Natural killer cell (primary cell): ENCODE measurements around the gene RPS6KA5. TPM values are rescaled to one million over a fixed set of nuclear protein-coding genes. Genes with fewer than 3 reads are reported as not detected.
"Not testable (repeated sequence)": the region's sequence is repeated elsewhere in the genome, so short reads cannot be mapped to it uniquely, and the experiment has no call there.

Experiments
- ATAC-seq, 3 donors: fragments of 150-1000 bp in 2 of 3; fragments of 200-7000 bp in 1 of 3; cut with Tn5 transposase; 1 replicate in 1 of 3; 2 replicates in 2 of 3; pipeline ENCODE4 v1.10.0; 2021; ENCODE audit warnings: mild to moderate bottlenecking in 2 of 3, moderate library complexity in 2 of 3
- DNase-seq, 2 donors: peaks; one replicate each; pipeline versions ENCODE4 v3.0.0 to v3.0.0-alpha.2; 2013 to 2021; ENCODE audit warnings: mixed read lengths in 1 of 2
- H3K27ac ChIP-seq: one replicate; pipeline ENCODE4 v1.5.1; 2013; ENCODE audit warnings: mild to moderate bottlenecking, low read length
- H3K27me3 ChIP-seq: one replicate; pipeline ENCODE4 v1.6.1; 2013; ENCODE audit warnings: low read length; ENCODE audit not compliant: control insufficient read depth, insufficient read depth
- H3K36me3 ChIP-seq: one replicate; pipeline ENCODE4 v1.6.1; 2013; ENCODE audit warnings: low read length; ENCODE audit not compliant: control insufficient read depth, insufficient read depth
- H3K4me1 ChIP-seq: one replicate; pipeline ENCODE4 v1.6.1; 2013; ENCODE audit warnings: low read length; ENCODE audit not compliant: control insufficient read depth, insufficient read depth
- H3K4me3 ChIP-seq: one replicate; pipeline ENCODE4 v1.5.1; 2013; ENCODE audit warnings: low read length
- H3K9me3 ChIP-seq: one replicate; pipeline ENCODE4 v1.6.1; 2013; ENCODE audit warnings: low read length; ENCODE audit not compliant: control insufficient read depth, insufficient read depth
- H3K27ac Mint-ChIP-seq, 2 donors: one replicate each; pipeline ENCODE4 v1.8.0; 2022; ENCODE audit warnings: mild to moderate bottlenecking in 2 of 2, mixed read lengths in 2 of 2, moderate library complexity in 1 of 2
- H3K27me3 Mint-ChIP-seq, 2 donors: one replicate each; pipeline ENCODE4 v1.8.0; 2022; ENCODE audit warnings: low read depth in 2 of 2, mixed read lengths in 2 of 2
- H3K36me3 Mint-ChIP-seq: one replicate; pipeline ENCODE4 v1.8.0; 2022; ENCODE audit warnings: mixed read lengths
- H3K4me1 Mint-ChIP-seq, 2 donors: one replicate each; pipeline ENCODE4 v1.8.0; 2022; ENCODE audit warnings: mixed read lengths in 2 of 2
- H3K4me3 Mint-ChIP-seq: one replicate; pipeline ENCODE4 v1.8.0; 2022; ENCODE audit warnings: mild to moderate bottlenecking, moderate library complexity, mixed read lengths
- H3K9me3 Mint-ChIP-seq, 2 donors: one replicate each; pipeline ENCODE4 v1.8.0; 2022; ENCODE audit warnings: mixed read lengths in 2 of 2
- CTCF ChIP-seq: fragments of 200-600 bp; IDR thresholded peaks from one replicate; pipeline ENCODE4 v1.8.0; 2022; ENCODE audit warnings: antibody characterized with exemption
- WGBS: methylation state at CpG from one replicate; pipeline ENCODE4 v1.1.7; 2013; ENCODE audit warnings: missing lambda C conversion rate; ENCODE audit not compliant: insufficient coverage; 5-methylcytosine and 5-hydroxymethylcytosine counted together
- intact Hi-C: fragments of 100-400 bp; cut with micrococcal nuclease; formaldehyde crosslinking; loops from one replicate; pipeline ENCODE4 v1.14.2; 2022
- total RNA-seq, 4 donors: library from RNA; stranded (reverse); fragments of 120-200 nt in 1 of 4; gene quantifications; one replicate each; pipeline versions ENCODE4 v1.2.3 to v1.2.4, GENCODE V29; 2013 to 2022

Gene RPS6KA5
- total RNA-seq, 3 donors from 2014 or later (not counting 1 experiment from before 2014, with no cell fraction given): 24.1 to 28.5 (median 27.9) TPM

DNA sequence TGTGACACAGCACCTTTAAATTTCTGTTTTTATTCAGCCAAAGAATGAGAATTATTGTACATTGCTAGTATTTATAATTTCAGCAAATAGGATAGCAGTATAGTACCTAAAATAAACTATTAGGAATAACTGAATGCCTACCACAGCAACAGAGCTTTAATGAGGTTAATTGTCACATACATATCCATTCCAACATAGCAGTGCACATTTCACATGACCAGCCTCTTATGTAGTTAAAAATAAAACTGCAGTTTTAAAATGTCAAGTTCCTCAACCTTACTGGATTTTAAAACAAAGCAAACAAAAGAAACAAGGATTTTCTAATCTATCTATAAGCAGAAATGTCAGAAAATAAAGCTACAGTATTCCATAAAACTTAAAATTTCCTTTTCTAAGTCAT, 193.6 kb downstream of the RPS6KA5 start:
- H3K4me3 Mint-ChIP-seq: no peak overlapping the region

GRCh38 chr14:90864741-90865140, 195.7 kb downstream of the RPS6KA5 start:
- peaks cover 3% of the 10 kb centered on the region for H3K36me3 ChIP-seq
- 98% methylated on average over 2 of the region's 2 CpGs for WGBS
- Mint-ChIP-seq H3K27me3 (no peaks in the 10 kb centered on the region), H3K4me3 (no peak overlapping the region), H3K36me3 (no peaks in the 10 kb centered on the region), H3K4me1 (no peaks in the 10 kb centered on the region), H3K9me3 (no peaks in the 10 kb centered on the region), H3K27ac (no peak overlapping the region)
- no peak overlapping the region for H3K27ac ChIP-seq
- H3K9me3 ChIP-seq: no peaks in the 10 kb centered on the region
- no peaks in the 10 kb centered on the region for H3K4me1 ChIP-seq
- ATAC-seq (no peak), DNase-seq (no peak)
- H3K27me3 ChIP-seq: no peaks in the 10 kb centered on the region
- intact Hi-C loops: no loop called here
- no peak for TF ChIP-seq CTCF
- no peak overlapping the region for H3K4me3 ChIP-seq

More for the DNA sequence above, 193.6 kb downstream of the RPS6KA5 start:
- intact Hi-C loops: no loop called here
- Mint-ChIP-seq H3K36me3 (peaks cover 3% of the 10 kb centered on the region), H3K27ac (no peak overlapping the region), H3K9me3 (no peaks in the 10 kb centered on the region), H3K4me1 (no peaks in the 10 kb centered on the region), H3K27me3 (no peaks in the 10 kb centered on the region)
- no peak for ATAC-seq
- Histone ChIP-seq H3K9me3 (no peaks in the 10 kb centered on the region), H3K27me3 (no peaks in the 10 kb centered on the region), H3K4me1 (no peaks in the 10 kb centered on the region), H3K4me3 (no peak overlapping the region), H3K27ac (no peak overlapping the region), H3K36me3 (peaks cover 7% of the 10 kb centered on the region)
- no peak for DNase-seq
- TF ChIP-seq CTCF: no peak

DNA sequence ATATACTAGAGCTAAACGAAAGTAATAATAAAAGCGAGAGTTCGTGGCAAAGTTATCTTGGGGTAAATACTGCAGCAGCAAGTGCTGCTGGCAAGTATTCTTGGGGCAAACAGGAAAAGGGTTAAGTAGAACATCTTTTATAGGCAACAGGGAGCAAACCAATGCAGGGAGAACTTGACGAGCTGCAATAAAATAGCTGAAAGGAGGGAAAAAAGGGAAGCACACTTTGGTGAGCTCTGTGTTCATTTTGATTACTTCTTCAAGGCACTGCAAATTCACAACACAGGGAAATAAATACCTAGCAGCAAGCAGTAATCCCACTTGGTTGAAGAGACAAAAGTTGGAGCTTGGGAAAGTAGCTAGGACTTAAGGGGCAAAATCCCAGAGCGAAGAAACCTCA, 201.9 kb downstream of the RPS6KA5 start:
- H3K27ac ChIP-seq: no peak overlapping the region
- WGBS: 77% methylated on average over 5 of the region's 5 CpGs
- H3K4me3 ChIP-seq: no peak overlapping the region
- H3K36me3 ChIP-seq: no peaks in the 10 kb centered on the region
- no peaks in the 10 kb centered on the region for H3K9me3 ChIP-seq
- Mint-ChIP-seq H3K27me3 (no peaks in the 10 kb centered on the region), H3K4me1 (no peaks in the 10 kb centered on the region), H3K27ac (no peak overlapping the region), H3K4me3 (no peak overlapping the region), H3K36me3 (no peaks in the 10 kb centered on the region), H3K9me3 (no peaks in the 10 kb centered on the region)
- H3K27me3 ChIP-seq: no peaks in the 10 kb centered on the region
- no peak for TF ChIP-seq CTCF
- ATAC-seq (no peak), DNase-seq (no peak)
- no peaks in the 10 kb centered on the region for H3K4me1 ChIP-seq
- intact Hi-C loops: no loop called here

DNA sequence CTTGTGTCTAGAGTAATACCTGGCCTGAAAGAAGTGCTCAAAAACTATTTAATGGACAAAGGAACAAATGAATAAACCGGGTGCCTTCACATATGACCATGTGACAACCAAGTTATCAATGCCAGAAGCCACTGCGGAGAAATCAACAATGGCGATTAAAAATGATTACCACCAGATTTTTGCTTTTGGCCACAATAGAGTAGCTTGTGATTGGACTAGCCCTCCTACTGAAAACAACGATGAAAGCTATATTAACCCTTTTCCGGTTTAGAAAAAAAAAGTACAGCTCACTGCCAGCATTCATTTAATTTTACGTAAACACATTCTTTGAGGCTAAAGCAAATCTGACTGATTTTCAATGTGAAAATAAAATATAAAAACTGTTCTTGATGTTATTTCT, 202.6 kb downstream of the RPS6KA5 start:
- H3K27me3 ChIP-seq: no peaks in the 10 kb centered on the region
- no peak overlapping the region for H3K4me3 ChIP-seq
- DNase-seq (no peak), ATAC-seq (no peak)
- Mint-ChIP-seq H3K4me1 (no peaks in the 10 kb centered on the region), H3K36me3 (no peaks in the 10 kb centered on the region), H3K27ac (no peak overlapping the region), H3K4me3 (no peak overlapping the region), H3K27me3 (no peaks in the 10 kb centered on the region), H3K9me3 (no peaks in the 10 kb centered on the region)
- no peaks in the 10 kb centered on the region for H3K9me3 ChIP-seq
- no peak overlapping the region for H3K27ac ChIP-seq
- no peaks in the 10 kb centered on the region for H3K36me3 ChIP-seq
- intact Hi-C loops: no loop called here
- 94% methylated on average over 5 of the region's 6 CpGs for WGBS
- TF ChIP-seq CTCF: no peak
- H3K4me1 ChIP-seq: no peaks in the 10 kb centered on the region

DNA sequence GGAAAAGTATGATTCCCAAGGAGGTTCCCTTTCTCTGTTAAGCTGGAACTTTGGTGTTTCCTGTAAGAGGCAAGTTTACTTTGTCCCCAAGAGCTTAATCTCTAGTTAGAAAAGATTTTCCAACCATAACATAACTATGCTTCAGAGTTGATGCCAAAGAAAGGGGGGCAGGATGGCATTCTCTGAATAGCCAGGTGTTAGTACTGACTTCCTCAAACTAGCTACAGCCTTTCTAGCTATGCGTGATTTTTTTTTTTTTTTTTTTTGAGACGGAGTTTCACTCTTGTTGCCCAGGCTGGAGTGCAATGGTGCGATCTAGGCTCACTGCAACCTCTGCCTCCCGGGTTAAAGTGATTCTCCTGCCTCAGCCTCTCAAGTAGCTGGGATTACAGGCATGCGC, 204.3 kb downstream of the RPS6KA5 start:
- H3K4me3 ChIP-seq, H3K4me1 Mint-ChIP-seq, H3K27ac Mint-ChIP-seq, H3K36me3 ChIP-seq, H3K36me3 Mint-ChIP-seq, ATAC-seq, H3K4me3 Mint-ChIP-seq, H3K27me3 Mint-ChIP-seq, H3K27ac ChIP-seq, H3K9me3 ChIP-seq, H3K4me1 ChIP-seq, DNase-seq, intact Hi-C loops, H3K27me3 ChIP-seq, H3K9me3 Mint-ChIP-seq: not testable (repeated sequence)
- 56% methylated on average over 5 of the region's 5 CpGs for WGBS
